H54 (cell line): ENCODE results near the gene ATF6B.
"Not testable (repeated sequence)": the region's sequence is repeated elsewhere in the genome, so short reads cannot be mapped to it uniquely, and the experiment has no call there.

Experiments
- DNase-seq: peaks from one replicate; pipeline ENCODE4 v3.0.0; 2011; ENCODE audit warnings: low spot score, mixed read lengths; ENCODE audit not compliant: insufficient read length
- FAIRE-seq: peaks from 3 replicates; lab custom pipeline; 2011; peaks lifted over from hg19 to GRCh38; lab: Jason Lieb, UNC
- POLR2A ChIP-seq: IDR thresholded peaks from 2 replicates; pipeline ENCODE4 v1.6.1; 2011; ENCODE audit warnings: low read depth, mild to moderate bottlenecking, low read length

ATF6B gene

GRCh38 chr6:32151181-32151862 lies 23.3 kb upstream of the ATF6B start:
- no peak for FAIRE-seq

GRCh38 chr6:32149932-32150870 lies 22.2 kb upstream of the ATF6B start:
- DNase-seq (no peak), FAIRE-seq (no peak)
- no peak for TF ChIP-seq POLR2A

More at GRCh38 chr6:32151181-32151862, 23.3 kb upstream of the ATF6B start:
- DNase-seq: no peak
- no peak for TF ChIP-seq POLR2A

DNA sequence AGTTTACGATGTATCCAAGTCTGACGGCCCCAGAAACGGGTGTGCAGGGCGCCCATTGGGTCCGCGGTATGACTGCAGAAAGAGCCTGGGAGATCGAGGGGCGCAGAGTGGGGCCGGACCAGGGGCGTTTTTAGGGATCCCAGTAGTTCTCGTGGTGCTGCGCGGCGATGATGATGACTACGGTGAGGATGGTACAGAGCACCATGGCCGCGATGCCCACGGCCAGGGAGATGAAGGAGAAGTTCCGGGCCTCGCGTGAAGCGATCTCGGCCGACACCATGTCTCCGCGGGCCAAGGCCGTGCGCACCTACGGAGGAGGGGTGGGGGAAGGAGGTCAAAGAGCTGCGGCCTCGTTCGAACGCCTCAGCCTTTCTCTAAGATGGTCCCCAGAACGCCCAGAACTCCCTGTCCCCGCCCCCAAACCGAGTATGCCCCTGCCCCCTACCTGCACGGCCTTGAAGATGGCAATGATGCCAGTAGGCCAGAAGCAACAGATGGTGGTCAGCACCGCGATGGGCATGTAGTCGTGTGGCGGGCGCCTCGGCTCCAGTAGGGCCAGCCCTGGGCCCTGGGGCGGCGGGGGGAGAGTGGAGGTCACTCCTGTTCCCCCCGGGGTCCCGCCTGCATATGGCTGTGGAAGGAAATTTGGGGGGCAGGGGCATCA lies 21.2 kb upstream of the ATF6B start:
- FAIRE-seq: no peak
- no peak for DNase-seq
- TF ChIP-seq POLR2A: no peak

DNA sequence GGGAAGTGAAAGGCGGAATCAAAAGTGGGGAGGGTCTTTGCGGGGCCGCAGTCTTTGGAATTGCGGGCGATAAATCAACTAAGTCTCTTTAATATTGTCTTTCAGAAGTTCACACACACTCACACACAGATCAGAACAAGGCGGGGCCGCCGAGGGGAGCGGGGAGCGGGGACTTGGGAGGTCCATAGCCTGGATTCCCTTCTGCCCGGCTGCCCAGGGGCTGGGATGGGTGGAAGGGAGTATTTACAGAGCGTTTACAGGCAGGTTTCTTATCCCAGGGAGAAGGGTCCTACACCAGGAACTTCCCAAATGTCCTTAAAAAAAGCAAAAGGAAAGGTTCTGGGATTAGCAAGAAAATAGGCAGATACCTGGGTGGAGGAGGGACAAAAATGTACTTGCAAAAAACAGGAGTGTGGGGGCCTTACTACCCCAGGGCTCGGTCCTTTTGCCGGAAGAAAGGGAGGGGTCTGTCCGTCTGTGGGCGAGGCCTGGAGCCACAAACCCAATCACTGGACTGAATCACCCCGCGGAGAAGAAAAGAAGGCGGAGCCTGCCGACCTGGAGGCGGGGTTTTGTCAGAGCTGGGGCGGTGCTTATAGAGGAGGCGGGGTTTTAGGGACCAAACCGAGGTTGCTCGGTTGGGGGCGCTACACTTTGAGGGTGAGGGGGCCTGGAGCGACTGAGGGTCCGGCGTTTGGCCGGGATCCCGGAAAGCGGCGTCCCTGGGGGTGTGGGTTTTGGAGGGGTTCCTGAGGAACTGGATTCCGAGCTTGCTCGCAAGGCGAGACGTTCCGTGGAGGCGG lies 20.4 kb upstream of the ATF6B start:
- no peak for DNase-seq
- TF ChIP-seq POLR2A: no peak
- no peak for FAIRE-seq

DNA sequence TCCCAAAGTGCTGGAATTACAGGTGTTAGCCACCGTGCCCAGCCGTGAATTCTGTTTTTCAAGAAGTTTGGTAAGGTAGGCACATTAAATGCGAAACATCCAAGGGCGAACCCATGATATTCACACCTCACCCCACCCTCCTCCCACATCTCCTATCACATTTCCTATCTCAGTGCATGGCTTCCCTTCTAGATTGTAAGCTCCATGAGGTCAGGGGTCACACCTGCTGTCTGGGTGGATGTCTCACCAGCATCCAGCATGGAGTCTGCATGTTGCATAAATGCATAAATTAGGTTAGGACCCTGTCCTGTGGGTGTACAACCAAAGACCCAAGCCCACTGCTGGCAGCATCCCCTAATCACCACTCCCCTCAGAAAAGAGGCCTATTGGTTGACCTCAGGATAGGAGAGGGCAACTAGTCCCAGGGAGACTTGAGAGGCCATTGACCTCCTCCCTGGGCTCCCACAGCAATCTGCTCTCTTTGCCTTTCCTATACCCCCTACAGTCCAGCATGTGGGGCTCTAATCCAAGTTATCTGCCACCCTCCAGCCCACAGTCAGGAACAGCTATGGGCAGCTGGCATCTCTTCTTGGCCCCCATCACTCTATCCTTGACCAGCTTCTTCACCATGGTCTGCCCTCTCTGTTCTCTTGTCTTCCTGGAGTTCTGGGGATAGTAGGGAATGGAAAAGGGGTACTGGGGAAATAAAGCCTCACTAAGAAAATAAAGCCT lies 19.5 kb upstream of the ATF6B start:
- no peak for FAIRE-seq
- no peak for DNase-seq
- TF ChIP-seq POLR2A: no peak

DNA sequence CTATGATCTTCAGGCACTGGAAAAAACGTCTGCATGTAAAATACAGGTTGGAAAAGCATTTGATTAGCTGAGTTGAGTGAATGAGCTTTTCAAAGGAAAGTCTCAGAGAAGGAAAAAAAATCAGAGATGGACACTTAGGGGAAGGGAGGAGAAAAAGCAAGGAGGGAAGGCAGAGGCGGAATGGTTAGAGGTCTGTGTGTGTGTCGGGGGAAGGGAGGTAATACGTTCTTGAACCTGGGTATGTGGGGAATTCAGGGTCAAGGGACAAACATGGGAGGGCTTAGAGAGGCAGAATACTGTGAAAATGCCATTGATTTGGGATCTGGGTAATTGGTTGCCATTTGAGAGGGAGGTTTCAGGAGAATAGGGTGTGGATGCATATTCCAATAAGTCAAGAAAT lies 18.6 kb upstream of the ATF6B start:
- DNase-seq: no peak
- FAIRE-seq: no peak
- no peak for TF ChIP-seq POLR2A

GRCh38 chr6:32146287-32146686 lies 18.2 kb upstream of the ATF6B start:
- no peak for TF ChIP-seq POLR2A
- FAIRE-seq (no peak), DNase-seq (no peak)

GRCh38 chr6:32144238-32144637 lies 16.2 kb upstream of the ATF6B start:
- FAIRE-seq: not testable (repeated sequence)

GRCh38 chr6:32140420-32141046 lies 12.5 kb upstream of the ATF6B start:
- no peak for DNase-seq
- no peak for TF ChIP-seq POLR2A
- FAIRE-seq: no peak

More at GRCh38 chr6:32144238-32144637, 16.2 kb upstream of the ATF6B start:
- not testable (repeated sequence) for DNase-seq

- FAIRE-seq (no peak), DNase-seq (no peak)
- no peak for TF ChIP-seq POLR2A
Measured at GRCh38 chr6:32139590-32139989, 11.5 kb upstream of the ATF6B start.

GRCh38 chr6:32137454-32137853 lies 9.4 kb upstream of the ATF6B start:
- TF ChIP-seq POLR2A: no peak
- FAIRE-seq: no peak
- no peak for DNase-seq

- DNase-seq (no peak), FAIRE-seq (no peak)
- no peak for TF ChIP-seq POLR2A
Measured at GRCh38 chr6:32133786-32134185, 5.7 kb upstream of the ATF6B start.
